Duodenal mucosa (tissue), 2 donors: ENCODE measurements around the gene AGBL1.

Experiments
- H3K27ac ChIP-seq: one replicate; pipeline ENCODE4 v1.7.0; 2013; ENCODE audit warnings: low read depth, low read length
- H3K27me3 ChIP-seq, 2 donors: one replicate each; pipeline ENCODE4 v1.7.0; 2013; ENCODE audit warnings: low read length in 2 of 2, control low read depth in 1 of 2; ENCODE audit not compliant: insufficient read depth in 2 of 2, control insufficient read depth in 1 of 2
- H3K36me3 ChIP-seq, 2 donors: one replicate each; pipeline ENCODE4 v1.7.0; 2013; ENCODE audit warnings: low read length in 2 of 2, control low read depth in 1 of 2; ENCODE audit not compliant: insufficient read depth in 2 of 2, control insufficient read depth in 1 of 2
- H3K4me1 ChIP-seq, 2 donors: one replicate each; pipeline ENCODE4 v1.7.0; 2013; ENCODE audit warnings: low read length in 2 of 2, control low read depth in 1 of 2; ENCODE audit not compliant: insufficient read depth in 2 of 2, control insufficient read depth in 1 of 2
- H3K4me3 ChIP-seq, 2 donors: one replicate each; pipeline ENCODE4 v1.7.0; 2013; ENCODE audit warnings: low read length in 2 of 2, low read depth in 1 of 2
- H3K9ac ChIP-seq, 2 donors: one replicate each; pipeline ENCODE4 v1.7.0; 2013; ENCODE audit warnings: low read length in 2 of 2, low read depth in 1 of 2
- H3K9me3 ChIP-seq, 2 donors: one replicate each; pipeline ENCODE4 v1.7.0; 2013; ENCODE audit warnings: low read length in 2 of 2, control low read depth in 1 of 2; ENCODE audit not compliant: control insufficient read depth in 1 of 2

The AGBL1 gene

GRCh38 chr15:86744198-86744780 lies 664.6 kb downstream of the AGBL1 start:
- Histone ChIP-seq H3K27ac (no peak overlapping the region), H3K4me1 (no peaks in the 10 kb centered on the region), H3K9me3 (no peaks in the 10 kb centered on the region), H3K9ac (no peak overlapping the region), H3K36me3 (no peaks in the 10 kb centered on the region), H3K4me3 (no peak overlapping the region), H3K27me3 (no peaks in the 10 kb centered on the region)

GRCh38 chr15:86751116-86751515 lies 671.4 kb downstream of the AGBL1 start:
- Histone ChIP-seq H3K9ac (no peak overlapping the region), H3K27ac (no peak overlapping the region), H3K9me3 (no peaks in the 10 kb centered on the region), H3K4me1 (no peaks in the 10 kb centered on the region), H3K27me3 (no peaks in the 10 kb centered on the region), H3K36me3 (no peaks in the 10 kb centered on the region), H3K4me3 (no peak overlapping the region)

GRCh38 chr15:86754846-86755245 lies 675.2 kb downstream of the AGBL1 start:
- H3K4me1 ChIP-seq: no peaks in the 10 kb centered on the region
- no peak overlapping the region for H3K9ac ChIP-seq
- no peaks in the 10 kb centered on the region for H3K9me3 ChIP-seq
- H3K27me3 ChIP-seq: no peaks in the 10 kb centered on the region
- no peak overlapping the region for H3K27ac ChIP-seq
- no peaks in the 10 kb centered on the region for H3K36me3 ChIP-seq
- H3K4me3 ChIP-seq: no peak overlapping the region

GRCh38 chr15:86756688-86757087 lies 677.0 kb downstream of the AGBL1 start:
- Histone ChIP-seq H3K4me3 (no peak overlapping the region), H3K36me3 (no peaks in the 10 kb centered on the region), H3K27me3 (no peaks in the 10 kb centered on the region), H3K4me1 (no peaks in the 10 kb centered on the region), H3K9me3 (no peaks in the 10 kb centered on the region), H3K27ac (no peak overlapping the region), H3K9ac (no peak overlapping the region)

GRCh38 chr15:86759800-86760523 lies 680.3 kb downstream of the AGBL1 start:
- H3K4me1 ChIP-seq: no peaks in the 10 kb centered on the region
- H3K27me3 ChIP-seq: no peaks in the 10 kb centered on the region
- no peak overlapping the region for H3K27ac ChIP-seq
- no peak overlapping the region for H3K9ac ChIP-seq
- H3K4me3 ChIP-seq: no peak overlapping the region
- H3K9me3 ChIP-seq: no peaks in the 10 kb centered on the region
- no peaks in the 10 kb centered on the region for H3K36me3 ChIP-seq

GRCh38 chr15:86762874-86763273 lies 683.2 kb downstream of the AGBL1 start:
- H3K27ac ChIP-seq: no peak overlapping the region
- H3K4me1 ChIP-seq: no peaks in the 10 kb centered on the region
- no peak overlapping the region for H3K4me3 ChIP-seq
- H3K36me3 ChIP-seq: no peaks in the 10 kb centered on the region
- H3K27me3 ChIP-seq: no peaks in the 10 kb centered on the region
- H3K9me3 ChIP-seq: no peaks in the 10 kb centered on the region
- no peak overlapping the region for H3K9ac ChIP-seq

GRCh38 chr15:86764021-86764420 lies 684.4 kb downstream of the AGBL1 start:
- H3K27me3 ChIP-seq: no peaks in the 10 kb centered on the region
- no peaks in the 10 kb centered on the region for H3K4me1 ChIP-seq
- no peak overlapping the region for H3K9ac ChIP-seq
- no peak overlapping the region for H3K4me3 ChIP-seq
- no peaks in the 10 kb centered on the region for H3K9me3 ChIP-seq
- no peak overlapping the region for H3K27ac ChIP-seq
- H3K36me3 ChIP-seq: no peaks in the 10 kb centered on the region

GRCh38 chr15:86765281-86765680 lies 685.6 kb downstream of the AGBL1 start:
- Histone ChIP-seq H3K27ac (no peak overlapping the region), H3K9ac (no peak overlapping the region), H3K4me3 (no peak overlapping the region), H3K27me3 (no peaks in the 10 kb centered on the region), H3K4me1 (no peaks in the 10 kb centered on the region), H3K36me3 (no peaks in the 10 kb centered on the region), H3K9me3 (no peaks in the 10 kb centered on the region)

GRCh38 chr15:86772369-86773059 lies 692.8 kb downstream of the AGBL1 start:
- Histone ChIP-seq H3K27ac (no peak overlapping the region), H3K9me3 (no peaks in the 10 kb centered on the region), H3K27me3 (no peaks in the 10 kb centered on the region), H3K4me1 (peaks cover 27 to 43% of the 10 kb centered on the region in 2 donors), H3K36me3 (no peaks in the 10 kb centered on the region), H3K4me3 (no peak overlapping the region), H3K9ac (no peak overlapping the region)

- no peaks in the 10 kb centered on the region for H3K9me3 ChIP-seq
- H3K9ac ChIP-seq: no peak overlapping the region
- peaks cover 27 to 43% of the 10 kb centered on the region in 2 donors for H3K4me1 ChIP-seq
- H3K27ac ChIP-seq: no peak overlapping the region
- H3K4me3 ChIP-seq: no peak overlapping the region
- no peaks in the 10 kb centered on the region for H3K36me3 ChIP-seq
- no peaks in the 10 kb centered on the region for H3K27me3 ChIP-seq
Measured at GRCh38 chr15:86773736-86774135, 694.1 kb downstream of the AGBL1 start.
